ENCODE measurements around the gene GABARAP.

DNA sequence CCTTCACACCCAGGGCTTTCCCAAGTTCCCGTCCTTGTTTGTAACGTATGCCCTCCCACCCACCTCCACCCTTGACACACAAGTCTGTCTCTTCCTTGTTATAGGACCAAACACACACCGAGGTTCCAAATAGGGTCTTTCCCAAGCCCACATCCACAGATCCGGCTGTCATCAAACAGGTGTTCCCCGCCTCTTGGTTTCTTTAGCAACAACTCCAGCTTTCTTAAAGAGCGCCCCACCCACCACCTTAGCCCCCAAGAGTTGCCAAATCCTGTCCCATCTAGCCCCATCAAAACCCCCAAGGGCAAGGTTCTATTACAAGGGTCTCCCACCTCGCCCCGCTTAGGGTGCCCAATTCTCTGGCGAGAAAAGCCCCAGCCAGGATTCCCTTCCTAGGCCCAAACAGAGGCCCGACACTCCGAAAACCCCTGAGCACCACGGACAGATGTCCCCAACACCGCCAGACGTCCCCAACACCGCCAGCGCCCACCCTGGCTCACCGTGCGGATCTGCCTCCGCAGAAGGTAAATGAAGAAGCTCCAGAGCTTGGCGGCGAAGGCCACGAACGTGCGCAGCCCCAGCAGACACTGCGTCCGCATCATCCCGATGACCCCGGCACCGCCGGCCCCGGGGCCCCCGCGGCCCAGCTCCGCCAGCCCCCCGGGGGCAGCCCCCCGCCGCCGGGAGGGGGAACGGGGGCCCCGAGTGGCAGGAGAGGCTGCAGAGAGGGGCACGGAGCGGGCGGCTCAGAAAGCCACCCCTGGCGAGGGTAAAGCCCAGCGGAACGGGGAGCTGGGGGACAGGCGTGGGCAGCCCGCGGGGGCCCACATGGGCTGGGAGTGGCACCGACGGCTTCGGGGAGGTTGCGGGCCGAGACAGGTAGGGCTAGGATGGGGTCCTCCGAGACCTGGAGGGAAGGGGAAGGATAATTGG lies 8.7 kb upstream of the GABARAP start:
- TF ChIP-seq EP300 (IDR thresholded peaks at IDR 0.05) = no peak
- TF ChIP-seq CTCF (IDR thresholded peaks at IDR 0.05) = no peak
- TF ChIP-seq POLR2A (IDR thresholded peaks at IDR 0.05) = no peak
